Measurements from ENCODE around the gene HEPH. TPM values are rescaled to one million over a fixed set of nuclear protein-coding genes. Genes with fewer than 3 reads are reported as not detected.
A peak's percentile ranks its signal among the peaks of the same experiment; 100 is the strongest.

Gene HEPH
- total and polyA plus RNA-seq, 11 donors = 2.4 to 49.8 (median 20.1) TPM

- no peak for ATAC-seq
These were observed 29.8 kb downstream of the HEPH start for GRCh38 chrX:66193821-66194220.

GRCh38 chrX:66200050-66200664 is 36.1 kb downstream of the HEPH start:
- Histone ChIP-seq H3K36me3 (peaks cover 0 to 3% (median 0%) of the 10 kb centered on the region in 9 donors), H3K27me3 (peaks cover 0 to 35% (median 0%) of the 10 kb centered on the region in 9 donors), H3K4me1 (no peaks in the 10 kb centered on the region), H3K4me3 (no peak overlapping the region), H3K27ac (no peak overlapping the region), H3K9me3 (no peaks in the 10 kb centered on the region)
- WGBS, 4 donors = 42 to 78% (median 66%) methylated on average over 4 of the region's 4 CpGs
- TF ChIP-seq CTCF (IDR thresholded peaks at IDR 0.05) = no peak
- no peak for TF ChIP-seq POLR2A (IDR thresholded peaks at IDR 0.05)
- intact Hi-C loops (cut with DNase I) = loop anchor here in 2 of 10 donors (5.0 to 10.0 kb wide), 2 partner anchors 525 to 527 kb away; no protein-coding TSS in a partner anchor
- no peak for ATAC-seq
- DNase-seq = no peak

More at GRCh38 chrX:66193821-66194220, 29.8 kb downstream of the HEPH start:
- H3K4me3 ChIP-seq = no peak overlapping the region
- peaks cover 0 to 26% (median 0%) of the 10 kb centered on the region in 9 donors for H3K27me3 ChIP-seq
- DNase-seq = no peak
- H3K36me3 ChIP-seq = peaks cover 0 to 12% (median 0%) of the 10 kb centered on the region in 9 donors
- H3K27ac ChIP-seq = no peak overlapping the region
- TF ChIP-seq POLR2A (IDR thresholded peaks at IDR 0.05) = no peak
- no peak for TF ChIP-seq CTCF (IDR thresholded peaks at IDR 0.05)
- no peaks in the 10 kb centered on the region for H3K9me3 ChIP-seq
- intact Hi-C loops (cut with DNase I) = no loop called here
- no peaks in the 10 kb centered on the region for H3K4me1 ChIP-seq

- 35 to 65% (median 51%) methylated on average over 5 of the region's 5 CpGs for WGBS, 4 donors
- Histone ChIP-seq H3K4me1 (no peaks in the 10 kb centered on the region), H3K27ac (no peak overlapping the region), H3K36me3 (peaks cover 0 to 3% (median 0%) of the 10 kb centered on the region in 9 donors), H3K27me3 (peaks cover 0 to 40% (median 0%) of the 10 kb centered on the region in 9 donors), H3K9me3 (no peaks in the 10 kb centered on the region), H3K4me3 (no peak overlapping the region)
- intact Hi-C loops (cut with DNase I) = loop anchor here in 2 of 10 donors (5.0 to 10.0 kb wide), 2 partner anchors 524 to 526 kb away; no protein-coding TSS in a partner anchor
- no peak for DNase-seq
- ATAC-seq = no peak
- TF ChIP-seq CTCF (IDR thresholded peaks at IDR 0.05) = peak in 7 of 12 donors; percentile 12 to 39 (median 31)
- no peak for TF ChIP-seq POLR2A (IDR thresholded peaks at IDR 0.05)
These were observed 37.1 kb downstream of the HEPH start for GRCh38 chrX:66200855-66201795.

- TF ChIP-seq POLR2A (IDR thresholded peaks at IDR 0.05) (no peak), CTCF (IDR thresholded peaks at IDR 0.05) (no peak)
- 69 to 80% (median 78%) methylated on average over 5 of the region's 5 CpGs for WGBS, 4 donors
- intact Hi-C loops (cut with DNase I) = loop anchor here in 2 of 10 donors (5.0 to 10.0 kb wide), 2 partner anchors 522 to 524 kb away; no protein-coding TSS in a partner anchor
- Histone ChIP-seq H3K27ac (no peak overlapping the region), H3K4me3 (no peak overlapping the region), H3K36me3 (peaks cover 0 to 1% (median 0%) of the 10 kb centered on the region in 9 donors), H3K4me1 (no peaks in the 10 kb centered on the region), H3K27me3 (peaks cover 0 to 43% (median 0%) of the 10 kb centered on the region in 9 donors), H3K9me3 (no peaks in the 10 kb centered on the region)
- DNase-seq = no peak
- ATAC-seq = no peak
These were observed 39.1 kb downstream of the HEPH start for GRCh38 chrX:66203114-66203513.

All from heart left ventricle (tissue), 16 donors.